ENCODE data around the gene CDK5. TPM values are rescaled to one million over a fixed set of nuclear protein-coding genes. Genes with fewer than 3 reads are reported as not detected.

The CDK5 gene
- total and polyA plus RNA-seq, 2 of the 13 experiments (the other 11 are each of a cell fraction or from before 2014, with no cell fraction given): 16.4 to 21.3 TPM

GRCh38 chr7:151051108-151051507, 6.6 kb downstream of the CDK5 start (continued):
- TF ChIP-seq ZNF318 (CRISPR knock-in tag; IDR thresholded peaks at IDR 0.05) (no peak), MIER2 (CRISPR knock-in tag; IDR thresholded peaks at IDR 0.05) (peak; percentile 91), CREM (IDR thresholded peaks at IDR 0.05) (no peak), CREM (CRISPR knock-in tag; IDR thresholded peaks at IDR 0.05) (no peak)

- DNase-seq (ENCODE audit: low spot score): no peak
- Histone ChIP-seq H3K79me2 (ENCODE audit: insufficient read depth, low read length) (no peaks in the 10 kb centered on the region), H3K27ac (ENCODE audit: extremely low read length, insufficient read depth, low read length) (no peak overlapping the region), H3K36me3 (replicated peaks in 1 of 2; ENCODE audit: control insufficient read depth in 1 of 2, insufficient read depth in 2 of 2, low read length in 2 of 2) (0 out of 5 replicates have a peak, but pooled peaks cover 0 to 2% of the 10 kb centered on the region in 2 experiments), H3K4me1 (ENCODE audit: insufficient read depth, low read length) (no peaks in the 10 kb centered on the region), H2AFZ (ENCODE audit: low read length) (no peak overlapping the region), H4K20me1 (ENCODE audit: insufficient read depth, low read length) (no peaks in the 10 kb centered on the region), H3K9me3 (ENCODE audit: low read length) (no peaks in the 10 kb centered on the region), H3K4me2 (ENCODE audit: low read depth, low read length) (no peak overlapping the region), H3K4me3 (replicated peaks in 1 of 3; ENCODE audit: insufficient read depth in 1 of 3, low read depth in 2 of 3, low read length in 3 of 3) (no peak overlapping the region), H3K9ac (ENCODE audit: insufficient read depth, low read depth, low read length) (no peak overlapping the region), H3K27me3 (ENCODE audit: control insufficient read depth in 1 of 2, insufficient read depth in 2 of 2, low read length in 2 of 2) (peaks cover 1 to 12% of the 10 kb centered on the region in 2 experiments; a peak in 3 of 5 replicates)
- ATAC-seq: no peak
- no TSS peak for BruUV-seq (replicated peaks)
- intact Hi-C loops (cut with micrococcal nuclease; ENCODE audit: unreplicated experiment) (no loop called here), in situ Hi-C loops (cut with HindIII; ENCODE audit: extremely low pct_ligation_motif_present, low pct_unique_long_range_greater_than_20kb) (no loop called here)
- FAIRE-seq: no peak
- ChIA-PET POLR2A (no interaction called here), CTCF (ENCODE audit: low intra/inter-chr PET ratio, low total read pairs) (no interaction called here)
- no peak for TF ChIP-seq FOXM1 (CRISPR knock-in tag; IDR thresholded peaks at IDR 0.05)
- TF ChIP-seq ZZZ3 (CRISPR knock-in tag; IDR thresholded peaks at IDR 0.05; ENCODE audit: borderline replicate concordance): no peak
- WGBS (ENCODE audit: low lambda C conversion rate): 78% methylated on average over 26 of the region's 38 CpGs
Observed at GRCh38 chr7:151048911-151049463, 8.7 kb downstream of the CDK5 start.

Measured in HepG2 (cell line).